Measurements from ENCODE around the gene SAMD4A.

SAMD4A gene, protein sequence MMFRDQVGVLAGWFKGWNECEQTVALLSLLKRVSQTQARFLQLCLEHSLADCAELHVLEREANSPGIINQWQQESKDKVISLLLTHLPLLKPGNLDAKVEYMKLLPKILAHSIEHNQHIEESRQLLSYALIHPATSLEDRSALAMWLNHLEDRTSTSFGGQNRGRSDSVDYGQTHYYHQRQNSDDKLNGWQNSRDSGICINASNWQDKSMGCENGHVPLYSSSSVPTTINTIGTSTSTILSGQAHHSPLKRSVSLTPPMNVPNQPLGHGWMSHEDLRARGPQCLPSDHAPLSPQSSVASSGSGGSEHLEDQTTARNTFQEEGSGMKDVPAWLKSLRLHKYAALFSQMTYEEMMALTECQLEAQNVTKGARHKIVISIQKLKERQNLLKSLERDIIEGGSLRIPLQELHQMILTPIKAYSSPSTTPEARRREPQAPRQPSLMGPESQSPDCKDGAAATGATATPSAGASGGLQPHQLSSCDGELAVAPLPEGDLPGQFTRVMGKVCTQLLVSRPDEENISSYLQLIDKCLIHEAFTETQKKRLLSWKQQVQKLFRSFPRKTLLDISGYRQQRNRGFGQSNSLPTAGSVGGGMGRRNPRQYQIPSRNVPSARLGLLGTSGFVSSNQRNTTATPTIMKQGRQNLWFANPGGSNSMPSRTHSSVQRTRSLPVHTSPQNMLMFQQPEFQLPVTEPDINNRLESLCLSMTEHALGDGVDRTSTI

DNA sequence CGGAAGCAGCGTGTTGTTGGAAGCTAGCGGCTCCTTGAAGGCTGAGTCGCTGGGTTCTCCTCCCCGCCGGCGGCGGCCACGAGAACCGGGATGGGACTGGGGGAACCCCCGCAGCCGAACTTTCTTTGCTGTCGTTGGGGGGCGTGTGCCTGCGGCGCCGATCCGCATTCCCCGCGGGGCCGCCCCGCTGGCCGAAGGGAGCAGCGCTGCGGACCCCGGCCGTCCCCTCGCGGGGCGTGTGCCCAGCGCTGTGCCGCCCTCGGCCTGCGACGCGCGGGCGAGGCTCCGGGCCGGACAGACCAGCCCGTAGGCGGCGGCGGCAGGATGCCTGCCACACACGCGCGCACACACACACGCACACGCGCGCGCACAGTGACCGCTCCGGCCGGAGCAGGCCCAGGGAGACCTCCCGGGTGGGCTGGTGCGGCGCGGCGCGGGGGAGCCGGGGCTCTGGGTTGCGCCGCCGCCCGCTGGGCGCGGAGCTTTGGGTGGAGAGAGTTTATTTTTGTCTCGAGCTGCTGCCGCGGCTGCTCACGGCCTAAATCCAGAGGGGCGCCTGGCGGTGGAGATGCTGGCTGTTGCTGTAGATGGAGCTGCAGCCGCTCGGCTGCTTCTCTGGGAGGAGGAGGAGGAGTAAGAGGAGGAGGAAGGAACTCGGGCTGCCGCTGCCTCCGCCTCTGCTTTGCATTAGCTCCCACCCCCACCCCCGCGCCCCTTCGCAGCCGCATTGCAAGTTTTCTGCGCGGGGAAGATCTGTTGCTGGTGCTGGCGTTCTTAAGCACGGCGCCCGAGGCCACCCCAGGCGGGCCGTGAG, at the start of gene SAMD4A:
SAMD4A (plus strand) TSS at position 719 of the 814 bp plus-strand sequence. CDS start 789 bp downstream, outside the sequence.
- peak in 1 of 2 donors; percentile 28 for DNase-seq (ENCODE audit: low read depth in 2 of 2)

DNA sequence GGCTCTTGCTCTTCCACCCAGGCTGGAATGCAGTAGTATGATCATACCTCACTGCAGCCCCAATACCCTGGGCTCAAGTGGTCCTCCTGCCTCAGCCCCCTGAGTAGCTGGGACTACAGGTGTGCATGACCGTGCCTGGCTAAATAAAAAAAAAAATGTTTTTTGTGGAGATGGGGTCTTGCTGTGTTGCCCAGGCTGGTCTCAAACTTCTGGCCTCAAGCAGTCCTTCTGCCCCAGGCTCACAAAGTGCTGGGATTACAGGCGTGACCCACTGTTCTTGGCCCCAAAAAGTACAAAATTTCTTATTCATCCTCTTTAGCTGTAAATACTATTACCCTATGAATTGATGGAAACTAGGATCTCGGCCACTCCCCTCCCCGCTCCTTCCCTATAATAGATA, 42.5 kb upstream of the SAMD4A start:
- no peak for DNase-seq (ENCODE audit: low read depth in 2 of 2)

DNA sequence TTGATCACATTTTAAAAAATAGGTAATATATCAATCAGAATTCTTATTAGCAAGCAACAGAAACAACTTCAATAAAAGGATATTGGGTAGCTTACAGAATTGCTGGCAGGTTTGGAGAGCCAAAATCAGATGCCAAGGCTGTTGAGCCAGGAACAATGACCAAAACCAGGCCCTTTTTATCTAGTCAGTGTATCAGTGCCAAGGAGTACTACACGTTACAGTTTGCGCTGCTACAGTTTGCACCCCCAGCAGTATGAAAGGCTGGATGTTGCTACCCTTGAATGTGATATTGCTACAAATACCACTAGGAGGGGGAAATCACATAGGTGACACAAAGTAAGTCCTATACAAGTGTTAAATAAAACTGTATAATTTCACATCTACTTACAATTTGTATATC, 38.0 kb upstream of the SAMD4A start:
- no peak for DNase-seq (ENCODE audit: low read depth in 2 of 2)

DNA sequence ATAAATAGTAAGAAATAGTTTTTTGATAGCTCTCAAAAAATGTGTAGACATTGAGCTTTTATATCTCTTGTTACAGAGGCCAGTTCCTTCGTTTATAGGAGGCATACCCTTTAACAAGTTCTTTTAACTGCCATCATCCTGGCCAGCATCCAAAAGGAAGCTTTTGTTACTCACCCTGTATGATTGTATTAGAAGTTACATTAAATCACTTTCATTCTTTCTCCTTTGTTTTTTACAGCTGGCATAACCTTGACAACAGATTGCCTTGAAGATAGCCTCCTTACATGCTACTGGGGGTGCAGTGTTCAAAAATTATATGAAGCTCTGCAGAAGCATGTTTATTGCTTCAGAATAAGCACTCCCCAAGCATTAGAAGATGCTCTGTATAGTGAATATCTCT, 37.1 kb upstream of the SAMD4A start:
- DNase-seq (ENCODE audit: low read depth in 2 of 2) = no peak

DNA sequence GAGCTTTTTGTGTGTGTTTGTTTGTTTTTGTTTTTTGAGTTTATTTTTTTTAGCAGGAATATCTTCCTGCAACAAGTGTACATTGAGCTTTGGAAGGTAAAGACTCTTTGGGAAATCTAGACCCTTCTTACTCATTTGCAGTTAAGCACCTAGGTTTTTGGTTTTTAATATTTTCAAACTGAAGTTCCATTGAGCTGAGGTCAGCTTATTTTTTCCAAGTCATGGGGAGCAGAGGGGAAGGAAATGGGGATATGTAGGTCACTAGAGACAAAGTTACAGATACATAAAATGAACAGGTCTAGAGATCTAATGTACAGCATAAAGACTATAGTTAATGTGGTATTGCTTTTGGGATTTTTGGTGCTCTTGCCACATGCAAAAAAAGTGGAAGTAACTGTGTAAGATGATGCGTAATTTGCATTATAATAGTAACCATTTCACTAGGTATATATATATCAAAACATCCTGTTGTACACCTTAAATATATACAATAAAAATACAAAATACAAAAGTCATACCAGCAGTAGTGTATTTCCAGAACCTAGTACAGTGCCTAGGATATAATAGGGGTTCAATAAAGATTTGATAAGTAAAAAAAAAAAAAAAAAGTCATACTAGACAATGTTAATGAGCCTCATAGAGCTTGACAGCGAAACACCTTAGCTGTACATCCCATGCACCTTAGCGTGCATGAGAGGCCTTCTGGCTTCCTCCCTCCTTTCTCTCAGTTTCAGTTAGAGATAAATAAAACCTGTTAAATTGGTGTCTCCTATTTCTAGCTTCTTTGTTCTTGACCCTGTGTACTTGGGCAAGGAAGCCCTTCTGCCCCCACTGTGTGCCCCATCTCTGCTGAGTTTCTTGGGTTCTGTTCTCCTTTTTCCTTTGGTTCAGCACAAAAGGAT, 34.6 kb upstream of the SAMD4A start:
- DNase-seq (ENCODE audit: low read depth in 2 of 2) = no peak

DNA sequence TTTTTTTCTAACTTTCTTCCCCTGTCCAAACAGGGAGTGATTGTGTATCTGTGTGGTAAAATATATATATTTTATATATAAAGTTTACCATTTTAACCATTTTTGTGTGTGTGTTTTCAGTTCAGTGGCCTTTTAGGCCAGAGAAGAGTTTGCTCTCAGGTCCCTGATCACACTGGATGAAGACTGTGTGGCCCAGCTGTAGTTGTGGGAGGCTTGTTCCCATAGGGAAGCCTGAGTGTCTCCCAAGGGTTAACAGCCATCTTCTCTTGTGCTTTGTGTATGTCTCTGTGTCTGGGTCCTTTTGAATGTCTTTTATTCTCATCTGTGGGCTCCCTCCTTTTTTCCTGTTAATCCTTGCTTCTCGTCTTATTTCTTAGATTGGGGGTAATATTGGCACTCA, 33.8 kb upstream of the SAMD4A start:
- DNase-seq (ENCODE audit: low read depth in 2 of 2) = no peak

DNA sequence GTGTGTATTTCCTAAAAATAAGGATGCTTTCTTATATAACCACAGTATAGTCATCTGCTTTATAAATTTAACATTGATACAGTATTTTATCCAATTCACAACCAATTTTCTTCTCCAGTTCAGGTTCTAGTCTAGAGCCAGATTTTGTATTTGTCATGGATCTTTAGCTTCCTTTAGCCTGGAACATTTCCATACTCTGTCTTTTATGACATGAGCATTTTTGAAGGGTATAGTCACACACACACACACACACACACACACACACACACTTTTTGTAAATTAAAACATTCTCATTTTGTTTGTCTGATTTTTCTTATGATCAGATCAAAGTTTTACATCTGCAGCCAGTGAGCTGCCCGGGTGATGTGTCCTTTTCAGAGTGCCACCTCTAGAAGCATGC, 31.8 kb upstream of the SAMD4A start:
- DNase-seq (ENCODE audit: low read depth in 2 of 2) = no peak

DNA sequence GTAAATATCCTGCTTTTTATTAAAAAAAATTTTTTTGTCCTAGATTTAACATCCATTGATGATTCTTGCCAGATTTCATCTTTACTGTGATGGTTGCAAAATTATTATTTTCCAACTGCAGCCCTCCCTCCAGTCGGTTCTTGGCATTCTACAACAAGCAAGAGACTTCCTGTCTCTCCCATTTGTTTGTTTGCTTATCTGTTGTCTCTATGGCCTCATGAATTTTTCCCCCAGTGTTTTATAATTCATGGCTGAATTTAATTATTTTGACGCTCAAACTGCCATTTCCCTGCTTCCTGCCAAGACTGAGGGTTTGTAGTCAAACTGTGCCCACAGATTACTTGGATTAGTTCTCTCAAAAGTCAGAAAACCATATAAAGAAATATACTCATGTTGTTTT, 31.3 kb upstream of the SAMD4A start:
- no peak for DNase-seq (ENCODE audit: low read depth in 2 of 2)

DNA sequence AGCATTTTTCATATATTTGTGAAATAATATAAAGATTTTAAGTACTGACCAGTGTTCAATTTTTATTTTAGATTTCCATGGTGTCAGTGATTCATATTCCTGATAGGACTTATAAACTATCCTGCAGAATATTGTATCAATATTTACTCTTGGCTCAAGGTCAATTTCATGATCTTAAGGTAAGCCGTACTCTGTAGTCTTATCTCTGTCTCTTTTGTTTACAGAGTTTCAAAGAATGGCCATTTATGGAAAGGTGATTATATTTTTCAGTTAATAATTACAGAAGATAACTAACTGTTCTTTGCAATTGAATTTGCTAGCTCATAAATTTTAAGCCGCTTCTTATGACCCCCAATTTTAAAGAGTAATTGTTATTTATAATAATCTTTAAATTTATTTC, 29.3 kb upstream of the SAMD4A start:
- DNase-seq (ENCODE audit: low read depth in 2 of 2) = no peak

DNA sequence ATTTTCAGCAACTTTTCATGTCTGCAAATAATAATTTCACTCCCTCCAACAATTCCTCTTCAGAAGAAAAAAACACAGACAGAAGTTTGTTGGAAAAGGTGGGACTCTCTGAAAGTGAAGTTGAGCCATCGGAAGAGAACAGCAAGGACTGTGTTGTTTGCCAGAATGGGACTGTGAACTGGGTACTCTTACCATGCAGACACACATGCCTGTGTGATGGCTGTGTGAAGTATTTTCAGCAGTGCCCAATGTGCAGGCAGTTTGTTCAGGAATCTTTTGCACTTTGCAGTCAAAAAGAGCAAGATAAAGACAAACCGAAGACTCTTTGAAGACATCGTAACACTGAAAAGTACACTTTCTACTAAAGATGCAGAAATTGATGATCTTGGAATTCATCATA, 28.9 kb upstream of the SAMD4A start:
- no peak for DNase-seq (ENCODE audit: low read depth in 2 of 2)

DNA sequence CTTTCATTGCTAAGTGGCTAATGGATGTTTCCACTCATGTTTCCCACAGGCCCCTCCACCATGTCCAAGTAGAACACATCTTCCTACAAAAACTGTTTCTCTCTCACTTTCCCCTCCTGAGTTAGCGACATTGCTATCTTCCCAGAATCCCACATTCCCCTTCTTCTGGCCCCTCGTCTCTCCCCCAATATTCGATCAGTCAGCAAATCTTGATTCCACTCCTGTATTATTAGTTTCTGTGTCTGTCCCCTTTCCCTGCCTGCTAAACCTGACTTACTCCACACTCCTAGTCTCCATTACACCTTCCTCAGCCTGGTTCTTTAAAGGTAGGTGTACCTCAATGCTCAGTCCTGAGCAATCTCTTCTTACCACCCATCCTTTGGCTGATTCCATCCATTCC, 19.3 kb upstream of the SAMD4A start:
- DNase-seq (ENCODE audit: low read depth in 2 of 2) = no peak

DNA sequence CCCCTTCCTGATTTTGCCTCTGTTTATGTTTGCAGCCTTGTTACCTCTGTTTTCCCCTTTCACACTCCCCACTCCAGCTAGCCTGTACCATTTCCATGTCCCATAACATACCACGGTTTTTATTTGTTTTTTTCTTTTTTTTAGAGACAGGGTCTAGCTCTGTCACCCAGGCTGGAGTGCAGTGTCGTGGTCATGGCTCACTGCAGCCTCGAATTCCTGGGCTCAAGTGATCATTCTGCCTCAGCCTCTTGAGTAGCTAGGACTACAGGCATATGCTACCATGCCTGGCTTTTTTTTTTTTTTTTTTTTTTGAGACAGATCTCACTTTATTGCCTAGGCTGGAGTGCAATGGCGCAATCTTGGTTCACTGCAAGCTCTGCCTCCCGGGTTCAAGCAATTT, 18.4 kb upstream of the SAMD4A start:
- DNase-seq (ENCODE audit: low read depth in 2 of 2) = no peak

DNA sequence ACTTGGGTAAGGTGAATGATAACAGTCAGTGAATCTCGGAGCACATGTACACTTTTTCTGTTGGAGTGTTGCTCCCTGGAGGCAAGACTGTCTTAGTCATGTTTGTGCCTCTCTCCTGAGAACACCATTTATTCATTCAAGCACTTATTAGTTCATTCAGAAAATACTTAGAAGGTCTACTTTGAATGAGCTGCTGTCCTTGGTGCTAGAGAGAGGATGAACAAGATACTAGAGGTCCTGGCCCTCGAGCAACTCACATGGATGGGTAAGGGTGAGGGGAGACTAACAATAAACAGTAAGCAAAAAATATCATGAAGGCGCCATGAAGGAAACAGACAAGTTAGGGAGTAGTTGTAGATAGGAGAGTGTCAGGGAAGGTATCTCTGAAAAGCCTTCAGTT, 17.1 kb upstream of the SAMD4A start:
- DNase-seq (ENCODE audit: low read depth in 2 of 2) = no peak

DNA sequence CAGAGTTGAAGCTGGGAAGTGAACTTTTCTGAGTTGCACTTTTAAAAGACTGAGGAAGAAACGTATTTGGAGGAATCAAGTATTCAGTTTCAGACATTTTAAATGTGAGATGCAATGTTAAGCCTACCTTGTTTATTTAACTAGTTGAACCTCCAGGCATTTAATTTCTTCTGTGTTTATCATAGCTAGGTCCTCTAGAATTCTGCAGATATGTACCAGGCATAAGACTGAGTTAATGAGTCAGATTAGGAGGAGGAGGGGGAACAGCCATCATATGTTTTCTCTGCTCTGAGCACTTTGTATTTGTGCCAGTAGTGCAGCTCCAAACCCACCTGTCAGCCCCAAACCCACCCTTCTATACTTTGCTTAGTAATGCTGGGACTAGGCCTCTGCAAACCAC, 16.4 kb upstream of the SAMD4A start:
- no peak for DNase-seq (ENCODE audit: low read depth in 2 of 2)

DNA sequence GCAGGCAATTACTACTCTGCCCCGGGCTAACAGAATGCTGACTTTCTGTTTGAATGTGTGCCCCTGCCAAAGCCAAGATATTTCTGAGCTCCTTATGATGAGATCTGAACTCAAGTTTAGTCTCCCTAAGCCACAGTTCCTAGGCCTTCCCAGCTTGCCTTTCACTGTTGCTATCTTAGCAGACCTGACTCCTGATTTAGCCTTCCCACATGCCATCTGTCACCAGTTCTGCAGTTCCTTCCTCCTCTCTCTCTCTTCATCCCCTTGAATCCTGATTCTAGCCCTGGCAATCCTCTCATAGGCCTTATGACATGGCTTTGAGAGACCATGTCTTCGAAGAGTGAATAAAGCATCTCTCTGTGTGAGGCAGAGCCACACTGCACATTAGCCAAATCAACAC, 12.5 kb upstream of the SAMD4A start:
- no peak for DNase-seq (ENCODE audit: low read depth in 2 of 2)

DNA sequence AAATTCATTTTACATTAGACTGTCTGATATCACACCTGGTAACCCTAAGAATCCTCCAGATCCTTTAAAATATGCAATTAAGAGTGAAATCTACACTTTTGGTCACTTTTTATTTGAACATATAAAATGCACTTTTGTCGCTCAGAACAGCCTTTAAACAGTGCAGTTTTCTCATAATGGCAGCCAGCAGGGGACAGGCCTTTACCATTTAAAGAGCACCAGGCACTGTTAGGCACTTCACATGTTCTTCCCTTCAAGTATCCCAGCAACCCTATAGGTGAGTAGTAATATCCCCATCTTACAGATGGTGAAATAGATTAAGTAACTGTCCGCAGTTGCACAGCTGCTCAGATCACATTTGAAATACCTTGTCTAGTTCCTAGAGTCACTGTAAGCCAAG, 11.3 kb upstream of the SAMD4A start:
- no peak for DNase-seq (ENCODE audit: low read depth in 2 of 2)

DNA sequence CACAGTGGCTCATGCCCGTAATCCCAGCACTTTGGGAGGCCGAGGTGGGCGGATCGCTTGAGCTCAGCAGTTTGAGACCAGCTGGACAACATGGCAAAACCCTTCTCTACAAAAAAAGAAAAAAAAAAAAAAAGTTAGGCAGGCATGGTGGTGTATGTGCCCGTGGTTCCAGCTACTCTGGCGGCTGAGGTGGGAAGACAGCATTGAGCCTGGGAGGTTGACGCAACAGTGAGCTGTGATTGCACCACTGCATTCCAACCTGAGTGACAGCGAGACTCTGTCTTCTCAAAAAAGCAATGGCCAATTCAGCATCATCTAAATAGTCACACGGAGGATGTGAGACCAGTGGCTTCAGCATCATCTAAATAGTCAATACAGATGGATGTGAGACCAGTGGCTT, 10.4 kb upstream of the SAMD4A start:
- no peak for DNase-seq (ENCODE audit: low read depth in 2 of 2)

DNA sequence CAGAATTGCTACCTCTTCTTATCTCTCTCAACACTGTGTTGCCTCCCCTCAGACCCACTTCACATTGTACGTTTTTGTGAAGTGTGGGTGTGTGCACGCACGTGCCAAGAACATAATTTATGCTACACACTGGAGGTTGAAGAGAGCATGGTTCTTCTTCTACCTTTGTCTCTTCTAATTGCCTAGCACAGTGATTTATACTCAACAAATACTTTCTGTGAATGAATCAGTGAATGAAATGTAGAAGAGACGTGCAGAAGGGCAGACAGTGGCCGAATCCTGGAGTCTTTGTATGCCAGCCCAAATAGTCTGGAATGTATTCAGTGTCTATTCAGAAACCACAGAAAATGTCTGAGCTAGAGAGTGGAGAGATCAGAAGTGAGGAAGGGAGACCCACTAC, 4.6 kb upstream of the SAMD4A start:
- no peak for DNase-seq (ENCODE audit: low read depth in 2 of 2)

DNA sequence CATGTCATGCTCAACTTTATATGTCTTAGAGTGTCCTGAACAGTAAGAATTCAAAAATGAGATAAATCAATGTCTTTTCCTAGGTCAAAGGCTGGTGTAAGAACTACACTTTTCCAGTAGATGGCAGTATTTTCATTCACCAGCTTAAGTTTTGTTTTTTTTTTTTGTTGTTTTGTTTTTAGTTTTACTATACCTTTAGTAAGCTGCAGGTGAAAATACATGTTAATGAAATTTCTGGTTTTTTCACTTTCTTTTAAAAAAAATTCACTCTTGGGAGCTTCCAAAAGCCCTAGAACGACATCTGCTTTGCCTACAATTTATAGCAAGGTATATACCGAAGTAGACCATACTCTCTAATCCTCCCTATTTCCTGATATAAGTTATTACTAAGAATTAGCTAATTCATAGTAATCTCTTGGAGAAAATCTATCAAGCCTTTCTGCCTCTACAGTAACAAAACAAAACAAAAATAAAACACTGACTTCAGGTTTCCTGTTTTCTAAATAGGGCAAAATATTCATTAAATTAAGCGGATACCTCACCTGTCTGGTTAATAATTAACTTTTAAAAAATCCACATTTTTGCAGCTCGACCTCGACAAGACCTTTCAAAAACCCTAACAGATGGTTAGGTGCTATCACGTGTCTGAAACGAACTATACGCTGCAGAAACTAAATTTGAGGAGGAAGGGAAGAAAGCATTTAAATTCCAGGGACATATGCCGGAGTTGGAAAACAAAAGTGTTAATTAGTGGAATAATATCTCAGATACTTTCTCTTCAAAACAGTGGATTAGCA, 2.7 kb upstream of the SAMD4A start:
- DNase-seq (ENCODE audit: low read depth in 2 of 2) = no peak

Data from stimulated activated CD4-positive, alpha-beta T cell treated with anti-CD3 and anti-CD28 coated beads, Interleukin-15, amount 100 ng/mL, for 48 hours (primary cell).